GM23248 (cell line): ENCODE data around the gene PCA3. TPM values are rescaled to one million over a fixed set of nuclear protein-coding genes. Genes with fewer than 3 reads are reported as not detected.

Experiments
- DNase-seq: peaks from one replicate; pipeline ENCODE4 v3.0.0-alpha.2; 2015
- H2AFZ ChIP-seq: fragments of 200-600 bp; sonication (generic); 2 replicates; pipeline ENCODE4 v1.6.1; 2016; ENCODE audit warnings: antibody characterized with exemption
- H3F3A ChIP-seq: fragments of 200-600 bp; sonication (generic); 2 replicates; pipeline ENCODE4 v1.6.1; 2016; ENCODE audit warnings: mild to moderate bottlenecking, antibody characterized with exemption, mixed run types; ENCODE audit not compliant: insufficient read depth
- H3K27ac ChIP-seq: fragments of 200-600 bp; sonication (generic); 2 replicates; pipeline ENCODE4 v1.5.1; 2016; ENCODE audit warnings: mild to moderate bottlenecking
- H3K27me3 ChIP-seq: fragments of 200-600 bp; sonication (generic); replicated peaks from 2 replicates; pipeline ENCODE4 v1.6.1; 2016; ENCODE audit warnings: mild to moderate bottlenecking; ENCODE audit not compliant: insufficient read depth
- H3K36me3 ChIP-seq: fragments of 200-600 bp; sonication (generic); 2 replicates; pipeline ENCODE4 v1.6.1; 2016; ENCODE audit warnings: low read depth, mild to moderate bottlenecking
- H3K4me1 ChIP-seq: fragments of 200-600 bp; sonication (generic); 2 replicates; pipeline ENCODE4 v1.6.1; 2016; ENCODE audit warnings: mild to moderate bottlenecking; ENCODE audit not compliant: insufficient read depth
- H3K4me2 ChIP-seq: fragments of 200-600 bp; sonication (generic); one replicate; pipeline ENCODE4 v1.6.1; 2016; ENCODE audit warnings: mild to moderate bottlenecking; ENCODE audit not compliant: unreplicated experiment
- H3K4me3 ChIP-seq: fragments of 200-600 bp; sonication (generic); 2 replicates; pipeline ENCODE4 v1.5.1; 2016; ENCODE audit warnings: mild to moderate bottlenecking
- H3K79me2 ChIP-seq: fragments of 200-600 bp; sonication (generic); 2 replicates; pipeline ENCODE4 v1.6.1; 2016; ENCODE audit warnings: mild to moderate bottlenecking; ENCODE audit not compliant: insufficient read depth
- H3K9ac ChIP-seq: fragments of 200-600 bp; sonication (generic); 2 replicates; pipeline ENCODE4 v1.6.1; 2016; ENCODE audit warnings: mild to moderate bottlenecking
- H3K9me2 ChIP-seq: fragments of 200-600 bp; sonication (generic); 2 replicates; pipeline ENCODE4 v1.6.1; 2016; ENCODE audit warnings: mixed run types, mild to moderate bottlenecking, moderate library complexity; ENCODE audit not compliant: insufficient read depth
- H3K9me3 ChIP-seq: fragments of 200-600 bp; sonication (generic); one replicate; pipeline ENCODE4 v1.6.1; 2017; ENCODE audit warnings: low read depth
- H4K20me1 ChIP-seq: fragments of 200-600 bp; sonication (generic); 2 replicates; pipeline ENCODE4 v1.6.0; 2016; ENCODE audit not compliant: insufficient read depth
- EZH2 ChIP-seq: fragments of 200-600 bp; sonication (generic); IDR thresholded peaks from 2 replicates; pipeline ENCODE4 v1.6.1; 2018; ENCODE audit warnings: antibody characterized with exemption, mild to moderate bottlenecking; ENCODE audit not compliant: insufficient read depth, poor library complexity, severe bottlenecking
- EZH2phosphoT487 ChIP-seq: fragments of 200-600 bp; sonication (generic); IDR thresholded peaks from 2 replicates; pipeline ENCODE4 v1.6.1; 2018; ENCODE audit warnings: antibody characterized with exemption, moderate library complexity, mild to moderate bottlenecking, low read depth; ENCODE audit not compliant: insufficient read depth
- WGBS, 2 experiments: methylation state at CpG; one replicate each; pipeline ENCODE4 v1.1.6; 2015 to 2017; ENCODE audit warnings: low lambda C conversion rate in 2 of 2, low coverage in 1 of 2; ENCODE audit errors: missing lambda C conversion rate in 2 of 2; 5-methylcytosine and 5-hydroxymethylcytosine counted together
- in situ Hi-C: fragments of 300-500 bp; cut with MboI; formaldehyde crosslinking; loops from 2 replicates; pipeline ENCODE4 v1.15.0; 2020
- polyA plus RNA-seq: library from polyadenylated mRNA; unstranded; fragments of >200 nt; fragmentation: Nextera tagmentation; extraction: Ambion mirVana; gene quantifications from 2 replicates; pipeline ENCODE4 v1.2.1, GENCODE V29; 2016
- total RNA-seq: library from RNA; depleted of rRNA; stranded (reverse); fragments of >200 nt; shearing (Covaris generic); gene quantifications from 2 replicates; pipeline ENCODE4 v1.2.3, GENCODE V29; 2014

The PCA3 gene
- total and polyA plus RNA-seq, 2 experiments from 2014 or later = not detected

DNA sequence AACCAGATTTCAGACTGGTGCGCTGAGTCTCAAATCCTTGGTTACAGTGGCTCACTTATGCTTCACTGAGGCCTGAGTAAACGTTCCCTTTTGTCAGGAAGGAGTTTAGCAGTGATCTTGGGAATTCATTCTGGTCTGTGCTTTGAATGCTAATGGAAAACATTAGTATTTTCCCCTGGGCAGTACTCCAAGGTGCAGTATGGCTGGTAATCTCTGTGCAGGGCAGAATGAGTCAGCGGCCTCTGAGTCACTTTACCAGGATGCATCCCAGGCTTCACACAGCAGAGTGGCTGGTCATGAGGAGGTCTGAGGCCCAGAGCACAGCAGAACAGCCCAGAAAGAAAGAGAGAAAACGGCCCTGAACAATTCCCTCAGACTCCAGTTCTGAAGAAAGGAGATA is 54.0 kb downstream of the PCA3 start:
- Histone ChIP-seq H3K9ac (peak overlapping the region; percentile 63), H3K79me2 (no peaks in the 10 kb centered on the region), H3K4me2 (peak overlapping the region; percentile 11), H3F3A (peaks cover 26% of the 10 kb centered on the region), H3K9me2 (no peaks in the 10 kb centered on the region), H3K9me3 (no peaks in the 10 kb centered on the region), H3K27ac (peak overlapping the region; percentile 87), H2AFZ (peak overlapping the region; percentile 46), H3K4me1 (peaks cover 22% of the 10 kb centered on the region), H3K36me3 (no peaks in the 10 kb centered on the region), H3K27me3 (no peaks in the 10 kb centered on the region), H3K4me3 (no peak overlapping the region), H4K20me1 (no peaks in the 10 kb centered on the region)
- DNase-seq = peak; percentile 99
- TF ChIP-seq EZH2phosphoT487 (no peak), EZH2 (no peak)
- in situ Hi-C loops = no loop called here
- WGBS, 2 experiments = 8 to 11% methylated on average over 4 of the region's 4 CpGs

DNA sequence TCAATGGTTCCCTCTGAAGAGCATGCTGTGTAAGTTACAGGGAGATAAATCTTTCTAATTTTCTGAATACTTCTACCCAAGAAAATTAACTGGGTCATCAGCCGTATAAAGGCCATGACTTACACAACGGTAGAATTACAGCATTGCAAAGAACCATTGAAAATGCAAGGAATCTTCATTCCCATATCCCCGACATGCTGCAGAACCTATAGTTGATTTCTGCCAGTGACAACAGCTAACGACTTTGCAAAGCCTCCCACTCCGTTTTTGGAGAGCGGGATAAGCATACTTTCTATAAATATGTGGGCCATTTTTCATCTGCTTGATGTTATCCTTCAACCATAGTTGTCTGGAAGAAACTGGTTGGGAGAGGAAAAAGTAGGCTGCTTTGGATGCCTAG is 56.2 kb downstream of the PCA3 start:
- Histone ChIP-seq H3K36me3 (no peaks in the 10 kb centered on the region), H3K27me3 (no peaks in the 10 kb centered on the region), H3K79me2 (no peaks in the 10 kb centered on the region), H3K27ac (no peak overlapping the region), H3K4me2 (no peak overlapping the region), H2AFZ (no peak overlapping the region), H3K9me2 (no peaks in the 10 kb centered on the region), H3K4me3 (no peak overlapping the region), H3K4me1 (peaks cover 22% of the 10 kb centered on the region), H3K9ac (no peak overlapping the region), H3K9me3 (no peaks in the 10 kb centered on the region), H4K20me1 (no peaks in the 10 kb centered on the region), H3F3A (peaks cover 26% of the 10 kb centered on the region)
- in situ Hi-C loops = no loop called here
- no peak for TF ChIP-seq EZH2
- no peak for TF ChIP-seq EZH2phosphoT487
- 97 to 99% methylated on average over 6 of the region's 6 CpGs for WGBS, 2 experiments
- no peak for DNase-seq

GRCh38 chr9:76827296-76828080 is 63.2 kb downstream of the PCA3 start:
- H3K79me2 ChIP-seq = no peaks in the 10 kb centered on the region
- H3K9me2 ChIP-seq = no peaks in the 10 kb centered on the region
- H3K4me1 ChIP-seq = no peaks in the 10 kb centered on the region
- H3K9me3 ChIP-seq = no peaks in the 10 kb centered on the region
- H3K27me3 ChIP-seq = no peaks in the 10 kb centered on the region
- H3F3A ChIP-seq = no peaks in the 10 kb centered on the region
- H4K20me1 ChIP-seq = no peaks in the 10 kb centered on the region
- H3K36me3 ChIP-seq = no peaks in the 10 kb centered on the region
- in situ Hi-C loops = no loop called here
- no peak overlapping the region for H2AFZ ChIP-seq
- DNase-seq = no peak
- TF ChIP-seq EZH2phosphoT487 (no peak), EZH2 (no peak)
- H3K4me3 ChIP-seq = no peak overlapping the region
- WGBS, 2 experiments = 90 to 94% methylated on average over 9 of the region's 9 CpGs
- no peak overlapping the region for H3K4me2 ChIP-seq
- no peak overlapping the region for H3K9ac ChIP-seq
- no peak overlapping the region for H3K27ac ChIP-seq

GRCh38 chr9:76828447-76828846 is 64.2 kb downstream of the PCA3 start:
- Histone ChIP-seq H2AFZ (no peak overlapping the region), H3K27ac (no peak overlapping the region), H3K4me2 (no peak overlapping the region), H3K4me1 (no peaks in the 10 kb centered on the region), H3F3A (no peaks in the 10 kb centered on the region), H4K20me1 (no peaks in the 10 kb centered on the region), H3K9ac (no peak overlapping the region), H3K27me3 (no peaks in the 10 kb centered on the region), H3K36me3 (no peaks in the 10 kb centered on the region), H3K4me3 (no peak overlapping the region), H3K79me2 (no peaks in the 10 kb centered on the region), H3K9me2 (no peaks in the 10 kb centered on the region), H3K9me3 (no peaks in the 10 kb centered on the region)
- 61 to 64% methylated on average over 3 of the region's 3 CpGs for WGBS, 2 experiments
- in situ Hi-C loops = no loop called here
- DNase-seq = no peak
- TF ChIP-seq EZH2phosphoT487 = no peak
- TF ChIP-seq EZH2 = no peak
